ENCODE results near the gene ZNFX1.

The ZNFX1 gene

GRCh38 chr20:49275216-49275615, 2.6 kb downstream of the ZNFX1 start:
- no peak for TF ChIP-seq SIN3A (IDR thresholded peaks at IDR 0.05; ENCODE audit: borderline replicate concordance, insufficient read depth, low read length)
- TF ChIP-seq TAF1 (IDR thresholded peaks at IDR 0.05; ENCODE audit: borderline replicate concordance, insufficient read depth, low read length) = no peak
- no peak for TF ChIP-seq POLR2AphosphoS5 (IDR thresholded peaks at IDR 0.05; ENCODE audit: low read depth, low read length)
- TF ChIP-seq FOXP2 (optimal IDR thresholded peaks at IDR 0.05; ENCODE audit: borderline replicate concordance, extremely low read depth, extremely low read length, insufficient read depth) = no peak
- no peak for TF ChIP-seq REST (IDR thresholded peaks at IDR 0.05; ENCODE audit: insufficient read depth in 1 of 2, low read depth in 2 of 2, low read length in 2 of 2)

DNA sequence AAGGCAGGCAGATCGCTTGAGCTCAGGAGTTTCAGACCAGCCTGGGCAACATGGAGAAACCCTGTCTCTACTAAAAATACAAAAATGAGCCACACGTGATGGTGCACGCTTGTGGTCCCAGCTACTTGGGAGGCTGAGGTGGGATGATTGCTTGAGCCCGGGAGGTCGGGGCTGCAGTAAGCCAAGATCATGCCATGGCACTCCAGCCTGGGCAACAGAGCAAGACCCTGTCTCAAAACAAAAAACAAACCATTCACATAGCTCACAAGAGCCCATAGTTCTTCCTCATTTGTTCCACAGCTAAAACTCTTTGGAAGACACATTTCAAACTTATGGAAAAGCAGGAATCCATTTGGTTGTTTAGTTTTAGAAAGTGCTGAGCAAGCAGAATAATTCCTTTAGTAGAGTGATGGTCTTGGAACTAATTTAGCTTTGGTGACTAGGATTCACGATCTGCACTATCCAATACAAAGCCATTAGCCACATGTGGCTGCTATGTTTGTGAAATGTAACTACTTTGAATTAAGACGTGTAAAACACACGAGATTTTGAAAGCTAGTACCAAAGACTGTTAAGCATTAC, 4.1 kb downstream of the ZNFX1 start:
- TF ChIP-seq TAF1 (IDR thresholded peaks at IDR 0.05; ENCODE audit: borderline replicate concordance, insufficient read depth, low read length) (no peak), REST (IDR thresholded peaks at IDR 0.05; ENCODE audit: insufficient read depth in 1 of 2, low read depth in 2 of 2, low read length in 2 of 2) (no peak), SIN3A (IDR thresholded peaks at IDR 0.05; ENCODE audit: borderline replicate concordance, insufficient read depth, low read length) (no peak), FOXP2 (optimal IDR thresholded peaks at IDR 0.05; ENCODE audit: borderline replicate concordance, extremely low read depth, extremely low read length, insufficient read depth) (no peak), POLR2AphosphoS5 (IDR thresholded peaks at IDR 0.05; ENCODE audit: low read depth, low read length) (no peak)

DNA sequence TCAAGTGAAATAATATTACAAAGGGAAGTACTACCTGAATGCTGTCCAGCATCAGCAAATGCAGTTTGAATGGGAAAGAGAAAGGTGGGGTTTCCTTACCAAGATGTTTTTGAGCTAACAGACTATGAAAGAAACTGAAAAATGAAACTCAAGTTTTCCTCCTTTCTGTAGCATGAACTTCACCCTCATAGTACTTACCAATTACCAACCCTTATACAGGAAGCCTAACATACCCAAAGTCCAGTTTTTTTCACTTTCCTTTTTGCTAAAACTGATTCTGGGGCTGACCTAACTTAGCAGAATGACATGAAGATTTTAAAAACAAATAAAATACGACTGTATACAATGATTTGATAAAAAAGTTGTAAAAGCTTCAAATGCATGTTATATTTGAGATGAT, 5.2 kb downstream of the ZNFX1 start:
- TF ChIP-seq TAF1 (IDR thresholded peaks at IDR 0.05; ENCODE audit: borderline replicate concordance, insufficient read depth, low read length) = no peak
- TF ChIP-seq REST (IDR thresholded peaks at IDR 0.05; ENCODE audit: insufficient read depth in 1 of 2, low read depth in 2 of 2, low read length in 2 of 2) = no peak
- TF ChIP-seq POLR2AphosphoS5 (IDR thresholded peaks at IDR 0.05; ENCODE audit: low read depth, low read length) = no peak
- no peak for TF ChIP-seq SIN3A (IDR thresholded peaks at IDR 0.05; ENCODE audit: borderline replicate concordance, insufficient read depth, low read length)
- TF ChIP-seq FOXP2 (optimal IDR thresholded peaks at IDR 0.05; ENCODE audit: borderline replicate concordance, extremely low read depth, extremely low read length, insufficient read depth) = no peak

DNA sequence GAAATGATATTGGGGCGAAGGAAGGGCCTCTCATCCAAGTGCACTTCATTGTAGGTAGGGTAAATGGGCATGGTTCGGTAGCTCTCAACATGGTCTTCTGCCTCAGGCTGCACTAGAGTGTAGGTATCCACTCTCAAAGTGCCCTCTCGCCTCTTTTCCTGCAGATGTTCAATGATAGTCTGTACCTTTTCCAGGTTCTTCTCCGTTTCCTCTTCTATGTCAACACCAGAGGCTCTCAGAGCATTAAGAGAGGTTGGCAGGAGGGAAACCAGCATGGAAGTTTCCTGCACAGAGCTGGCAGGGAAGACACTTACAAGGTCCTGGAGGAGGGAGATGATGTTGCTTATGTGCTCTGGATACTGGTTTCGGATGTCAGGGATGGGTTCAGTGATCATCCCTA, 7.1 kb downstream of the ZNFX1 start:
- TF ChIP-seq FOXP2 (optimal IDR thresholded peaks at IDR 0.05; ENCODE audit: borderline replicate concordance, extremely low read depth, extremely low read length, insufficient read depth) (no peak), POLR2AphosphoS5 (IDR thresholded peaks at IDR 0.05; ENCODE audit: low read depth, low read length) (no peak), SIN3A (IDR thresholded peaks at IDR 0.05; ENCODE audit: borderline replicate concordance, insufficient read depth, low read length) (no peak), TAF1 (IDR thresholded peaks at IDR 0.05; ENCODE audit: borderline replicate concordance, insufficient read depth, low read length) (no peak), REST (IDR thresholded peaks at IDR 0.05; ENCODE audit: insufficient read depth in 1 of 2, low read depth in 2 of 2, low read length in 2 of 2) (no peak)

All from PFSK-1 (cell line).